HG03442 (cell line): Measurements from ENCODE around the gene CD38.
"Not testable (repeated sequence)": the region's sequence is repeated elsewhere in the genome, so short reads cannot be mapped to it uniquely, and the experiment has no call there.

ENCODE experiments used
- ATAC-seq: cut with Tn5 transposase; IDR thresholded peaks from one replicate; pipeline ENCODE4 v1.9.1; 2021; ENCODE audit warnings: mild to moderate bottlenecking, moderate library complexity; ENCODE audit not compliant: unreplicated experiment

CD38 gene

DNA sequence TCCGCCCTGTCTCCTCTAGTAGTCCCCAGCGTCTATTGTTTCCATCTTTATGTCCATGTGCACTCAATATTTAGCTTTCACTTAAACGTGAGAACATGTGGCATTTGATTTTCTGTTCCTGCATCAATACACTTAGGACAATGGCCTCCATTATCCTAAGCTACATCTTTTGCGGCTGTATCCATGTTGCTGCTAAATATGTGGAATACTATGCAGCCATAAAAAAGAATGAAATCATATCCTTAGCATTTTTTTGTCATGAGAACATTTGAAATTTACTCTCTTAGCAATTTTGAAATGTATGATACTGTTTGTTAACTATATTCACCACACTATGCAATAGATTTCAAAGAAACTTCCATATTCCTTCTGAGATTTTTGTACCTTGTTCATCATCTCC is 19.8 kb upstream of the CD38 start:
- no peak for ATAC-seq

DNA sequence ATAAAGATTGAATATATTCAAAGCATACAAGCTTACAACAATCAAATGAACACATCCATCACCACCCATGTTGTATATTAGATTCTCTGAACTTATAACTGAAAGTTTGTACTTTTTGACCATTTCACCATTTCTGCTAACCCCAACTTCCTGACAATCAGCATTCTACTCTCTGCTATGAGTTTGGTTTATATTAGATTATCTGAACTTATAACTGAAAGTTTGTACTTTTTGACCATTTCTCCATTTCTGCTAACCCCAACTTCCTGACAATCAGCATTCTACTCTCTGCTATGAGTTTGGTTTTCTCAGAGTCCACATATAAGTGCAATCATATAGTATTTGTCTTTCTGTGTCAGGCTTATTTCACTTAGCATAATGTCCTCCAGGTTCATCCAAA is 15.7 kb upstream of the CD38 start:
- not testable (repeated sequence) for ATAC-seq

DNA sequence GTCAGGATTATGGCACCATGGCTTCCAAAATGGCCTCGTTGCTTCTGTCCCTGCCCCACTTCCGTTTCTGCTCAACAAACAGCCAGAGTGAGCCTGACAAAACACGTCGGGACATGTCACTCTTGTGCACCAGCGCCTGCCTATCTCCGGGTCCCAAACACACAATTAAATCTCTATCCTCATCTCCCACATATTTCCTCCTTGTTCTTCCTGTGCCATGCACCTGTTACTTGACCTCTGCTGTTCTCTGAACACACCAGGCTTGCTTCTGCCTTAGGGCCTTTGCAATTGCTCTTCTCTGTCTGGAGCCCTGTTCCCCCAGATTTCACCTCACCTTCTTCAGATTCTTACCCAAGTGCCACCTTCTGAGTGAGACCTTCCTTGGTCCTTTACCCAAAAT is 12.7 kb upstream of the CD38 start:
- no peak for ATAC-seq

DNA sequence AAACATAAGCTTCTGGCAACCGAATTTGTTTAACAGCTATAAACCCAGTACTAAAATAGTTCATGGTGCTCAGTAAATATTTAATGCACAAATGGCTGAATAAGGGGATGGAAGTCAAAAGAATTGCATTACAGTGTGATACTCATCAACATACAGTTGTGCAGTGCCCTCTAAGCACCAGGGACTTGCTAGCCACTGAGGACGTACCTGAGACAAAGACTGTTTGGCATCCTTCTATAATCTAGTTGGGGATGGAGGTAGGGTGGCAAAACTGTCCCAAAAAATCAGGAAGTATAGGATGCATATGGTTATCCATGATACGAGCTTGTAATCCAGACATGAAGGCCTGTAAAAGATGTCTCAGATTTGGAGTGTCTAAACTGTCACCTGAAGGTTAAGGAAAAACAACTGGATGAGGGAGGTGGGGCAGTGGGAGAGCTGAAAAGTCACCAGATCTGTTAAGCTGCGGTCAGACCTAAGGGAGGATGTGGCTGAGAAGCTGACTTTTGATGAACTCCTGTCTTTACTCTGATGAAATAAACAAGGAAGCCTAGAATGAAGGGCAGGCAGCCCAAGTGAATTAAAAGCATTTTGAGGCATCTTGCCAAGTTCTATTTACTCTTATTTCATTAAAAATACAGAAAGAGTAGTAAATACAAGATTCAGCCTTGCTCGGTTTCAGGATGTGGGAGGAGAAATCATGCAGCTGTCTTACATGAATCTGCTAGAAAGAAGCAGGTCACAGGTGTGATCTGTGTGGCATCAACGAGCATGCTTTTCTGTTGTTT is 12.0 kb upstream of the CD38 start:
- ATAC-seq: peak; percentile 80

DNA sequence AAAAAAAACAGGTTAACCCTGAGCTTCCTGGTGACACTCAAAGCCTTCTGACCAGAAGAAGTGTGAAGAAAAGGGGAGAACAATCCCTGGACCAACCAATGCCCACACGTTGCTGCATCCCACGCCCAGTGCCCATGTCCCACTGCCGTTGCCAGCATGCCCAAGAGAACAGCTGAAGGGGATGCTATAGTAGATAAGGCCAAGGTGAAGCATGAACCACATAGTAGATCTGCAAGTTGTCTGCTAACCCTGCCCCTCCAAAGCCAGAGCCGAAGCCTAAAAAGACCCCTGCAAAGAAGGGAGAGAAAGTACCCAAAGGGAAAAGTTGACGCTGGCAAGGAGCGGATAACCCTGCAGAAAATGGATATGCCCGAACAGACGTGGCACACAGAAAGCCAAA is 11.3 kb upstream of the CD38 start:
- no peak for ATAC-seq

DNA sequence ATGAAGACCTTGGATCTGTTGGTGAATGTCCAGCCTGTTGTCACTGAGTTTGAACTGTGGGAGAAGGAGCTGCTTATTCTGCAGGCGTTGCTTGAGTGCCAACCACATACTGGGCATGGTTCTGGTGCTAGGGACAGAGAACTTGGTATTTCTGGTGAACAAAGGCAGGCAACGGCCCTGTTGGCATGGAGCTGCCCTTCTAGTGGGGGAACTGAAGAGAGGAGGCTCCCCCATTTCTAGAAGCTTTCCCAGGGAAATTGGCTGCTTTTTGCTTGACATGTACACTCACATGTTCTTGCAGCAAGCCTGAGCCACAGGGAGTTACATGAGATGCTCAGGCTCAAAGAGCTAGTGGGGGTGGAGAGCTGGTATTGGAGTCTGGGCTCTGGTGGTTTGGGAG is 8.9 kb upstream of the CD38 start:
- ATAC-seq: no peak

DNA sequence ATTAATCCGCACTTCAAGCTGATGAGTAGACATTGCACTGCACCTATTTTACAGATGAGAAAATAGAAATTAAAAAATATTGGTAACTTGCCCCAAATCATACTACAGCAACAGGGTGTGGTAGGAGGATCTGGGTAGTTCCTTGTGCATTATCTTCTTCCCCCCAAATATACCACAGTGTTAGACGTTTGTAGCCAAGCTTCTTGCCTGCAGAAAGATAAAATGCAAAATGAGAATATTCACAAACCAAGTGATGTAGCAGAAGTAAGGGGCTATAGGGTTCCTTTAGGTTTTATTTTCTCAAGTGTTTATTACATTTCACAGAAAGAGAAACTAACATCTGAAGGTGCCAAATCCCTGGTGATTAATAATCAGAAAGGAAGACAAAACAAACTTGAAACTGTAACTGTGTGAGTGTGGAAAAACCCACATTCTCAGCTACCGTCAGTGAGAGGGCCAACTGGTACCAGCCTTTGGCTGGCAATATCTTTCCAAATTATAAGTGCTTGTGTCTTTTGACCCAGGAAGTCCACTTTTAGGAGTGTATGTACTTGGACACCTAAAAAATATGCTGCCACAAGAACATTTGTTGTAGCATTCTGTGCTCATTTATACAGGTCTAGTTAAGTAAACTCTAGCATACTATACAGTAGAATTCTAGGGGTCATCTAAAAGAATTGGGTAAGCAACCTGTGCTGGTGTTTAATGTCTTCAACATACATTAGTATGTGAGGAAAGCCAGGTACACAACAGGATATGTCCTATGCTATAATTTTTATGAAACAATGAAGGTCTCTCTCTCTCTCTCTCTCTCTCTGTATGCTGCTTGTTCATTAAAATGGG is 6.7 kb upstream of the CD38 start:
- peak; percentile 75 for ATAC-seq

DNA sequence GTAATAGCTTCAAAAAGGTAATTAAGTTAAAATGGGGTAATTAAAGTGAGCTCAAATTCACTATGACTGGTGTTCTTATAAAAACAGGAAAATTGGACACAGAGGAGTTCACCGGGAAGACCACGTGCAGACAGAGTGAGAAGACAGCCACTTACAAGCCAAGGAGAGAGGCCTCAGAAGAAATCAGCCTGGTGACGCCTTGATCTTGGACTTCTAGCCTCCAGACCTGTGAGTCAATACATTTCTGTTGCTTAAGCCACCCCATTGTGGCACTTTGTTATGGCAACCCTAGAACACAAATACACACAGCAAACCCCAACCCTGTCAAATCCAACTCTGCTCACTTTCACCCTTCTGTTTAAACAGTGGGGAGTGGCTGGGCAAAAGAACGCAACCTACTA is 4.1 kb upstream of the CD38 start:
- no peak for ATAC-seq

DNA sequence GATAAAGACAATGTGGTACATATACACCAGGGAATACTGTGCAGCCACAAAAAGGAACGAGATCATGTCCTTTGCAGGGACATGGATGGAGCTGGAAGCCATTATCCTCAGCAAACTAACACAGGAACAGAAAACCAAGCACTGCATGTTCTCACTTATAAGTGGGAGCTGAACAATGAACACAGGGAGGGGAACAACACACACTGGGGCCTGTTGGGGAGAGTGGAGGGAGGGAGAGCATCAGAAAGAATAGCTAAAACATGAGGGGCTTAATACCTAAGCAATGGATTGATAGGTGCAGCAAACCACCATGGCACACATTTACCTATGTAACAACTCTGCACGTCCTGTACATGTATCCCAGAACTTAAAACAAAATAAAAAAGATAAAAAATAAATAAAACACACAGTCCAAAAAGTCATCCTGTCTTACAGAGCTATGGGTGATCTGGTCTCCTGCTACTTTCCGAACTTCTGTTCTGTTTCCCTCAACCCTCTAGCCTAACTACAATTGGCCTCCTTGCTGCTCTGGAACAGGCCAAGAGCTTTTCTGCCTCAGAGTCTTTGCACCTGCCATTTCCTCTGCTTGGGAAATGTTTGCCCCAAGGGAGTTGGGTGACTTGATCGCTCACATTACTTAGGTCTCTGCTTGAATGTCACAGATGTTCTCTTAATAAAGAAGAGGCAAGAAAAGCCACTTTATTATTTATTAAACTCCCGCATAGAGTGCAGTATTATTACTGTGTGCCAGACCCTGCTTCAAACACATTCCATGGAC is 1.1 kb upstream of the CD38 start:
- ATAC-seq: no peak

DNA sequence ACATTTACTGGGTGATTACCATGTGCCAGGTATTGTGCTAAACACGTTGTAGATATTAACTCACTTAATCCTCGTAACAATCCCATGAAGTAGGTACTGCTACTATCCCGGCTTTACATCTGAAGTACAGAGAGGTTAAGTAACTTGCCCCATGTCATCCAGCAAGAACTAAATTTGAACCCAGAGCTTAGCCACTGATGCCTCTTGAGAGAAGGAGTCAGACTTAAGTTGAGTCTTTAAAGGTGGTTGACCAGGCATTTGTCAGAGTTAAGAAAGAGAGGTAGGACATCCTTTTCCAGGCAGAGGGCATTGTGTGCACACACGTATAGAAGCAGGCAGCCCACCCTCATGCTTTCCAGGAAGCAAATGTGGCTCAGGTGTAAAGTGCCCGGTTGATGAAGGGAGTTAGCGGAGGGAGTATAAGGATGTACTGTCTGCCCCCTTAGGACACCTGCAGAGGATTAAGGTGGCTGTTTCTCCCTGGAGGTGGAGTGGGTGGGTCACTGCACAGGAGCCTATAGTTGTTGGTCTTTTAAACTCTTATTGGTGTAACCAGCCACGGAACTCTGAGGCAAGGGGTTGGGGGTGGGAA is 335 bp upstream of the CD38 start:
- ATAC-seq: no peak

DNA sequence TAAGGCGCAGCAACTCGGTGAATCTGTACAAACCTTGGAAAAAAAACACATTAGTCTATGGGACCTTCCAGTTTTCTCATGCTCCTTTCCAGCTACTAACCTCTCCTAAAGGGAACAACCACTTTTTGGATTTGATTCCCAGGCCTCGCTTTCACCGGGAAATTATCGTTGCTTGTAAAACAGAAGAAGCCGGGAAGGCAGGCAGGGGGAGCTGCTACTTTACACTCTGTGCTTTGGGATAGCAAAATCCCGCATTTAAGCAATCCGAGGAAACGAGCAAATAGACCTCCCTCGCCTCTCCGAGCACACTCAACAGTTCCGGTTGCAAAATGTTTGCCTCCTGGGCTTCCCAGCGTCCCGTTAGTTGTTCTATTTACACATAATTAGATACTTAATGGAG is 1.2 kb downstream of the CD38 start:
- ATAC-seq: no peak

DNA sequence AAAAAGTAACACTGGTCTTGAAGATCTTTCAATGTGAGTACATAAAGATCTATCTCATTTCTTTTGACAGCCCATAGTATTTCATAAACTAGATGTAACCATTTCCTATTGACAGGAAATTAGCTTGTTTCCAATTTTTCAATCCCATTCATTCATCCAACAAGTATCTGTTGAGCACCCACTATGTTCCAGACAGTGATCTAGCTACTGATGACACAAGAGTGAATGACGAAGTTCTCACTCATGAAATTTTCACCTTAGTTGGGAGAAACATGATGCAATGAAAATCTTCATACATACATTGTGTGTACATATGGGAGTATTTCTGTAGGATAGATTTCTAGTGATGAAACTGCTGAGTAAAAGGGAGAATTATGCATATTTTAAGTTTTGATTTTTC is 1.7 kb downstream of the CD38 start:
- no peak for ATAC-seq

DNA sequence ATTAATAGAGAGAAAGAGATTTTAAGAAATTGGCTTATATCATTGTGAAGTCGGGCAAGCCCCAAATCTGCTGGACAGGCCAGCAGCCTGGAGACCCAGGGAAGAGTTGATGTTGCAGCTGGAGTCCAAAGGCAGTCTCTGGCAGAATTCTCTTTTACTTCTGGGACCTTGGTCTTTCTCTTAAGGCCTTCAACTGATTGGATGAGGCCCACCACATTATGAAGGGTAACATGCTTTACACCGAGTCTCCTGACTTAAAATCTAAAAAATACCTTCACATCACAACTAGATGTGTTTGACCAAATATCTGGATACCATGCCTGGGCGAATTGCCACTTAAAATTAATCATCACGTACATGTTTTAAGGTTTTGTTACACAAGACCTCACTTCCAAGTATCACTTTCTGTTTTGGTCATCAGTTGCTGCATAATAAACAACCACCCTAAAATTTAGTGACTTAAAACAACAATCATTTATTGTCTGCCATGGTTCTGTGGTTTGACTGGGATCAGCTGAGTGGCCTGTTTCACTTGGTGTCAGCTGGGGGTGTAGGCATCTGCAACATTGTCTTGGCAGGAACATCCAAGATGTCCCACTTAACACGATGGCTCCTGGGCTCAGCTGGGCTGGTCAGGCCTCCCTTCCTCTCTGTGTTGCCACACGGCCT is 3.4 kb downstream of the CD38 start:
- ATAC-seq: peak; percentile 30

DNA sequence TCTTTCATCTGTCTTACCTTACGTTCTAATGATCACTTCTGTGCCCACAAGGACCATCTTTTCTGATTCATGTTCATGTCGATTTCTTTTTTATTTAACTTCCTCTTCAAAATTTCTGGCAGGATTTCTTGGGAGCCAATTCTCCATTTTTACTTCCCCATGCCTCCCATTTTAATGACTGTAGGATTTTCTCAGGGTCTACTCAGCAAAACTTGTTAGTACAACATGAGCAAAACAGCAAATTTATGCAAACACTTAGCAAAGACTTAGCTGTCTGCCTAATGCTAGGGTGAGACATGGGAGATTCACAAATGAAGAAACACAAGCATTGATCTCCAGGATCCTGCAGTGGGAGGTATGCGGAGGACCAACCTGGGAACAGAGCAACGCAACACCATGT is 5.5 kb downstream of the CD38 start:
- no peak for ATAC-seq

DNA sequence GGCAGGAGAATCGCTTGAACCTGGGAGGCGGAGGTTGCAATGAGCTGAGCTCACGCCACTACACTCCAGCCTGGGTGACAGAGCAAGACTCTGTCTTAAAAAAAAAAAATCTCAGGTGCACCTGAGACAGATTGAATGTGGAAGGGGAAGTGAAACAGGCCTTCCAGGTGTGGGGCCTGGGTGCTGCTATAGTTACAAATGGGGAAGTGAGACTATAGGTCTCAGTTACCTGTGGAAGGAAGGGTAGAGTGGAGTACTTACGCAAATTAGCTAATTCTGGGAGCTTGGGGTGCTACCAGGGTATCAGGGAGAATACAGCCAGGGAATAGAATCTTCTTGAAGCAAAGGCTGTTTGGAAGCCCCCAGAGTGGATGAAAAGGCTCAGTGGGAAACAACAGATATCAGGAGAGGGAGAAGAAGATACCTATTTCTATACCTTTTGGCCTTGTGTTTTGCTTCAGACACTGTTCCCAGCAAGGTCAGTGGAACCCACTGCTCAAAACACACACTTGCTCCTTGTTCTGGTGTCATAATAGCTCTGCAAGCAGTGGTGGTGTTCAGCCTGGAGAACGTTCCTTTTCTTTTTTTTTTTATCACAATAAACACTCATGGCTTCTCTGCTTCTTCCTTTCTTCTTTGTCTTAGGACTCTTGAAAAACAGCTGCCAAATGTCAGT is 7.0 kb downstream of the CD38 start:
- ATAC-seq: peak; percentile 79

DNA sequence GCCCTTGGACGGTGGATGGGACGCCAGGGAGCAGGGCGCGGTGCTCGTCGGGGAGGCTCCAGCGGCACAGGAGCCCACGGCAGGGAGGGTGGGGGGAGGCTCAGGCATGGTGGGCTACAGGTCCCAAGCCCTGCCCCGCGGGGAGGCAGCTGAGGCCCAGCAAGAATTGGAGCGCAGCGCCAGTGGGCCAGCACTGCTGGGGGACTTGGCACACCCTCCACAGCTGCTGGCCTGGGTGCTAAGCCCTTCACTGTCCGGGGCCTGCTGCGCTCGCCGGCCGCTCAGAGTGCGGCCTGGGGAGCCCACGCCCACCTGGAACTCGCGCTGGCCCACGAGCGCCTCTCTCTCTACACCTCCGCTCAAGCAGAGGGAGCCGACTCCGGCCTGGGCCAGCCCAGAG is 8.6 kb downstream of the CD38 start:
- no peak for ATAC-seq

DNA sequence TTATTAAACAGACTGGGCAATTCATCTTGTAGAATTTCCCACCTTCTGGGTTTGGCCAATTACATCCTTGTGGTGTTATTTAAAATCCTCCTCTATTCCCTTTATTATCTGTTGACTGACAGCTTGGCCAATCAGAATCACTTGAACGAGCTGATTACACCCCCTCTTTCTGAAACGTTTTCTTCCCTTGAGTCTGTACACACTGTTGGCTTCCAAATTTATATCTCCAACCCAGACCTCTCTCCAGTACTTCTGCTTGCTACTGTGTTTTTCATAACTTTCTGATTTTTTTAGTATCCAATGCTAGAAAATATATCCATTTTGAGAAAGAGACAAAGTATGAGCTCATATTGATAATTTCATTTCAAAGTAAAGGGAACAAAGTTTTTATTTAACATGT is 14.8 kb downstream of the CD38 start:
- ATAC-seq: no peak

DNA sequence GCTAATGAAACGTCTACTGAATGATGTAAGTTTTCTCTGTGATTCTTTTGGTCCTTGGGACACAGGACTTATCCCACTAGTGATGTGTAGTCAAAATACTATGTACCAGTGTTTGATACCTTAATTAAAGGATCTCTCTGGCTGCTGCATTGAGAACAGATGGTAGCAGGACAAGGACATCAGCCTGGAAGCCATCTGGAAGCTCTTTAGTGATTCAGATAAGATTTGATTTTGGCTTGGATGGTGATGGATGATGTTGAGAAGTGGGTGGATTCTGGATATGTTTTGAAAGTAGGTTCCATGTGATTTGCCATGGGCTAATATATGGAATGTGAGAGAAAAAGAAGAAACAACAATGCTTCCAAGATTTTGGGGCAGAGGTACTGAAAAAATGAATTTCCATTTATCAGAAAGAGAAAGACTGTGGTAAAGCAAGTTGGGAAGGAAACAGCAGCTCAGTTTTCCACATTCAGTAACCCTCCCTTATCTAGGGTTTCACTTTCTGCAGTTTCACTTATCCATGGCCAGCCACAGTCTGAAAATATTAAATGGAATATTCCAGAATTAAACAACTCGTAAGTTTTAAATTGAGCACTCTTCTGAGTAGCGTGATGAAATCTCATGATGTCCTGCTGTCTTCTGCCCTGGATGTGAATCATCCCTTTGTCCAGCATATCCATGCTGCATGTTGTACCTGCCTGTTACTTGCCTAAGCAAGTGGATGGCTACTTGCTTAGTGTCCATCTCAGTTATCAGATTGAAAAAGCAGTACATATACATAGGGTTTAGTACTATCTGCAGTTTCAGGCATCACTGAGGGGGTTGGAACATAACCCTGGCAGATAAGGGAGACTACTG is 15.6 kb downstream of the CD38 start:
- ATAC-seq: no peak

DNA sequence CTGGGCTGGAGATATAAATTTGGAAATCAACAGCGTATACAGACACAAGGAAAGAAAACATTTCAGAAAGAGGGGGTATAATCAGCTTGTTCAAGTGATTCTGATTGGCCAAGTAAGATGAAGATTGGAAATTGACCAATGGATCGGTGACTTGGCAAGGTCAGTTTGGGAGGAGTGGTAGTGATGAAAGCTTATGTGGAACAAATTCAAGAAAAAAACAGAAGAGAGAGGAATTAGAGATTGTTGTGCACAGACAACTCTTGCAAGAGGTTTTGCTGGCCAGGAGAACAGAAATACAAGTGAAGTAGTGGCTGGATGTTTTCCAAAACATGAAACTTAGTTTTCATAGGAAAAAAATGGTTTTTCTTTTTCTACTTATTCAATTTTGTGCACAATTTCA is 16.3 kb downstream of the CD38 start:
- ATAC-seq: no peak
